GM18519 (cell line): ENCODE measurements around the gene KRTAP7-1.

Experiments
- ATAC-seq: cut with Tn5 transposase; IDR thresholded peaks from one replicate; pipeline ENCODE4 v1.9.1; 2021; ENCODE audit warnings: mild to moderate bottlenecking, moderate library complexity; ENCODE audit not compliant: unreplicated experiment, low FRiP score

KRTAP7-1 gene, protein sequence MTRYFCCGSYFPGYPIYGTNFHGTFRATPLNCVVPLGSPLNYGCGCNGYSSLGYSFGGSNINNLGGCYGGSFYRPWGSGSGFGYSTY

DNA sequence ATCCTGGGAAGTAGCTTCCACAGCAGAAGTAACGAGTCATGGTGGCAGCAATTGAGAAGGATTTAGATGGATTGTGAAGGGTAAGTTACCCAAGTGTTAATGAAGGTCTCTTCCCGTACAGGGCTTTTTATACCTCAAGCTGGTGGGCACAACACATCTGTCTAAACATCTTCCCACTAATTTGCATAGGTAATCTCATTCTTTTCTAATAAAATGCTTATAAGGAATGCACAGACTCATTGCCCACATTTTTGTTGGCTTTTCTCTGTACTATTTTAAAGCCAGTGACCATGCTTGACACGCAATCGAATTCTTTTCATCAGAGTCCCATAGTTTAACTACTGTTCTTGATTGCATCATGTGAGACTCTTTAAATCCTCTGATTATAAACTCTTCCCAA lies at the start of gene KRTAP7-1:
TSS of gene KRTAP7-1 (minus strand) at position 101 of the 400 bp plus-strand sequence. CDS start at position 40, 61 bp downstream.
- ATAC-seq, result no peak

DNA sequence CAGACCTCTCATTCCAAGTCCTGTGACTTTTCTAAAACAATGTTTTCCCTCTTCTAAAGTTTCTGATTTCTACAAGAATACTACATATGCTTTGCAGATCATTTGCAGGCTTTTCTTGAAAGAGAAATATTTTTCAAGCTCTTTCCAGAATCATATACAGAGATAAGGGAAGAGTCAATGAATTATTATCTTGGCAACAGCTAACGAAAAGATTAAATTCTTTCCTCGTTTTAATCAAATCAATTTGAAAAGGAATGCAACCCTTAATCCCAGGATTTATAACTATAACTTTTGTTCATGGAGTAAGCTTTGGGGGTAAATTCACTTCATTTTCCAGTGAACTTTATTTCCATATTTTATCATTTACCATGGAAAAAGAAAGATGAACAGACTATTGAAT lies 45.0 kb upstream of the KRTAP7-1 start:
- no peak for ATAC-seq

DNA sequence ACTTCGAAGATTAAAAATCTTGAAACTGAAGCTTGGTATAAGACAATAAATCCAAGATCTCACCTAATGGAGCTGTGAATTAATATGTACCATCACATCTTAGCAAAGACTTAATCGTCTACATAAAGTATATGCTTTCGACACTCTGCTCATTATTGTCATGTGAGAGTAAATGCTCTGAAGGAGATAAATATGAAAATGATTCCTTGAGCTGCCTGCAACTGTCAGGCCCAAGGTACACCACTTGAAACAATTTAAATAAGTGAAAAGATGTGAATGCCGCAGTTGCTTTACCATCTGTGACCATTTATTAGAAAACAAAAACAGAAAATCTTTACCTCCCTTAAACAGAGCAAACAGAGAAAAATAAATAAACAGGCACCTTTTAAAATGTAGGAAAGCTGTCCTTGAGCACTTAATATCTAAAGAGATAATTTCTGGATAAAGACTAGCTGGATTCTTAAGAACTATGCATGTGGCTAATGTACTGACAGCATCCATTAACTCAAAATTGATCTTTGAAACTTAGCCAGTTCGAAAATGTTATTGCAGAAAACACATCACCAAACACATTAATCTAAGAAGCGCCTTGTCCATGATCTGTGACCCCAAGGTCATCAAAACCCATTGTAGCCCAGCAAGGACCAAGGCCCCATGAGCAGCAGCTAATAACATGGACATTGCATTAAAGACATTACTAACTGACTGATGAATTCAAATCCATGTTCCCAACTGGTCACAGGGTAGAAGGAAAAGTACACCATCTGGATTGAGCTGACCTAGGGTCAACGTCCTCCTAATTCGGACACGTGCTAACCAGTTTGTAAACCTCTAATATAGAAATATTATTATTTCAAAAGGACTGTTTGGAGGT lies 18.3 kb upstream of the KRTAP7-1 start:
- ATAC-seq, result no peak

DNA sequence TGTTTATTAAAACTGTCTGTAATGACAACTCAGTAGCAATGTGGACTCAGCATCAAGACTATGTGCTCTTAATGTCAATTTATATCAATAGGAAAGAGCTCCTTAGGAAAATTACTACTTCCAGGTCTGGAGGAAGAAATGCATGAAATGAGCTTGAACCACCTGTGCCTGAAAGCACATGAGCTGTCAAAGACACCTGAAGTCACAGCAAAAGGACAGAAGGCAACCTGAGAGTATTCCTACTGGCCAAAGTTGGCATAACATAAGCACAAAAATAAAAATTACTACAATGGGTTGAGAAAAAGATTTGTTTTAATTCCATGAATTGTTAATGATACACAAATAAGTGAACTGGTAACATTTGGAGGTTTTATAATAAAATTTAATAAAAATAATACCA lies 13.4 kb upstream of the KRTAP7-1 start:
- no peak for ATAC-seq

DNA sequence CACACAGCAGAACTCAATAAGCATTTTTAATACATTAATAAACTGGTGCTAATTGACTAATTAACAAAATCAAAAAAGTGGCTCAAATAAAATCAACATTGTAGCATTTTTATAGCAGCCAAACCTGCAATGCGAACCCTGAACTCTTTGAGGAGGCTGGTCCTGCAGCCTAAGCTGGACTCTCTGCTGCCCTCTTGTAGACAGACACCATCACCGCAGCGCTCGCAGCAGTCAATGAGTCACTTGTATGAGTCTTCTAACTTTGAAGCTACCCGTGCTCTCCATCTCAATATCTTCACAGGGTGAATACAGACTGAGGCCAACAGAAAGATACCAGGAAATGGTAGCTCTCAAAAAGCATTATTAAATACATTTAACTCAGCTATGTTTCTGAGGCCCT lies 9.7 kb upstream of the KRTAP7-1 start:
- ATAC-seq, result no peak

DNA sequence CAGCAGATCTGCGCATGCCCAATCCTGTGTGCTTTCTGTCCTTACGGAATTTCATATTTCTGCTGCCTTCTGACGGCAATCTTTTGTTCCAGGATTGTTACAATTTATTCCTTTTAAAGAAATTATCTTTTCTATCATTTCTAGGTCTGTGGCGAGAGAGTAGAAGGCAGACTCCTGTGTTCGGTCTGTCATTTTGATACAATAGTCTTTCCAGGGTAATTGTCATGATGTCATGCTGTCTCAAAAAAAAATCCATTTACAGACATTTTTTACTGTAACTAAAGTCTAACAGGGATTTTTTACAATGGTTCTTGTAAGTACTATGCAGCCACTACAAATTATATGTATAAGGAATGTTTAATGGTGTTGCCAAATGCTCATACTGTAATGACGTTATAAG lies 9.0 kb upstream of the KRTAP7-1 start:
- ATAC-seq, result no peak

DNA sequence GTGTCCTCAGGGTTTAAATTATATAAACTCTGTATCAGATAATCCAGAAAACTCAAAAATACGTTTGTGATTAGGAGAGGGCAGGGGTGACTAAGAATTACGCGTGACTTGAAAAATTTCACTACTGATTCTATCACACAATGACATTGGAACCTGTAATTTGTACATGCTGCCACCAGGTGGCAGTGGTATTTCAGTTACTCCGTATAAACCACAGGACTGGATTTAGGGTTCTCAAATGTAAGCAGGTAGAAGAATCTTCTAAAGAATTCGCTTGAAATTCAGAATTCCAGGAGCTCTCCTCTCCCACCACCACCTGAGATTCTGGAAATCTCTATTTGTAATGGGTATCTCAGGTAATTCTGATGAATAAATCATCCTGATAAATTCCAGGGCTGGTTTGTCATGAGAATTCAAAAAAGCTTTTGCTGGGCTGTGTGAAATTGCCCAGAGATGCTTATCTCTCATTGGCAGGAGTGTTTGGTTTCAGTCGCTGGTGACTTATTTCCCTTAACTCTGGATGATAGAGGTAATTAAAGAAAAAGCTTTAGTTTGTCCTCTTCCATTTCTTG lies 1.7 kb upstream of the KRTAP7-1 start:
- no peak for ATAC-seq

DNA sequence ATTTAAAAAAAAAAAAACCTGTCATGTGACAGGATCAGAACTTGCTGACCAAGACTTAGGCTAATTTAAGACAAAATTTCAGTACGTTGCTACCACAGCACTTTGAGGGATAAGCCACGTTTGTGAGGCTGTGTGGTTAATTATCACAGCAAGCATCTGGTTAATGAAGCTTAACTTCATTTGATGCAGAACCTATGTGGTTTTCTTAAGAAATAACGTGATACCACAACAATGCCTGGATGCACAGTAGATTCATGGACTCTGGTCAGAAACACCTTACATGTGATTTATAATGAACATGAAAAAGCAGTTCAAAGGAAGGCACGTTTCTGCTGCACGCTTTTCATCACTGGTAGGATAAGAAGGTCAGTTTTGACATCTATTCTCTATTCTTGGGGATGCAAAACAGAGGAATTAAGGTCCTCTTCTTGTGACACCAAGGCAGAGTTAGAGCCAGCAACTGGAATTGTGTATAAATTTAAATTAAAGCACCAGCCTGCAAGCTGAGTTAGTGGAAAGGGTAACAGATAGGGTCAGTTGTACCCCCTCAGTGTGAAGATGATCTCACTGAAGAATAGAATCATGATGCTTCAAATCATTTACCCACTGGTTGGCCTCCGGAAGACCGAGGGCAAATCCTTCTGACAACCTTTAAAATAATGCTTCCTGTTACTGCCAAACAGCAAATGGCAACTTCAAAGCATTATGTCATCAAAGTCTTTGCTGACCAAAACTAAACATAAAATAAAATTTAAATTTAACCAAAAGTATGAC lies 10.5 kb downstream of the KRTAP7-1 start:
- ATAC-seq, result no peak

DNA sequence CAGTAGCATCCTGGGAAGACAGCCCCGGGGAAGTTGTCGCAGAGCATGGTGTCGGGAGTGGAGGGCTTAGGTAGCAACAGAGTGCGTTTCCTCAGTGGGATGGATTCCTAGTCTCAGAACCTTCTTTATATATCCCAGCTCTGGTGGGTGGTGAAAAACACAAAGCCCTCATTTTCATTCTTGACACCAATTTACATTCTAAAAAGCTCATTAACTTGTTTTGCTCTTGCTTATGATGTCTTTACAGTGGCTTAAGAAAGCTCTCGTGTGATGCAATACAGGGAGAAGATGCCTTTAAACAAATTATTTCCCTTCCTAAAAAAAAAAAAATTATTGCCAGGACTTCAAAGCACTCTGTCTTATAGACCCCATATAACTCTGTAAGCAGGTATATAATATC lies 16.4 kb downstream of the KRTAP7-1 start, which contains the start of gene KRTAP8-1:
TSS of gene KRTAP8-1 (minus strand) at position 101 of the 400 bp plus-strand sequence. CDS start at position 47, 54 bp downstream.
- no peak for ATAC-seq

DNA sequence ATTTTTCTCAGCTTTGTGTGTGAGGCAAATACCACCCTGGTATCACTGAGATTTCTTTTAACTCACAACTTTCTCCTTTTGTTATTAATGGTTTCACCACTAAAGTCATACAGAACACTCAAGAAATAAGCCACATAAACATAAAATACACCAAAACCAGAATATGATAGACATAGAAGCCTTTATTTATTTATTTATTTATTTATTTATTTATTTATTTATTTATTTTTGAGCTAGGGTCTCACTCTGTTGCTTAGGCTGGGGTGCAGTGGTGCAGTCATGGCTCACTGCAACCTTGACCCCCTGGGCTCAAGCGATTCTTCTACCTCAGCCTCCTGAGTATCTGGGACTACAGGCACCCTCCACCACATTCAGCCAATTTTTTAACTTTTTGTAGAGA lies 29.0 kb downstream of the KRTAP7-1 start:
- no peak for ATAC-seq

DNA sequence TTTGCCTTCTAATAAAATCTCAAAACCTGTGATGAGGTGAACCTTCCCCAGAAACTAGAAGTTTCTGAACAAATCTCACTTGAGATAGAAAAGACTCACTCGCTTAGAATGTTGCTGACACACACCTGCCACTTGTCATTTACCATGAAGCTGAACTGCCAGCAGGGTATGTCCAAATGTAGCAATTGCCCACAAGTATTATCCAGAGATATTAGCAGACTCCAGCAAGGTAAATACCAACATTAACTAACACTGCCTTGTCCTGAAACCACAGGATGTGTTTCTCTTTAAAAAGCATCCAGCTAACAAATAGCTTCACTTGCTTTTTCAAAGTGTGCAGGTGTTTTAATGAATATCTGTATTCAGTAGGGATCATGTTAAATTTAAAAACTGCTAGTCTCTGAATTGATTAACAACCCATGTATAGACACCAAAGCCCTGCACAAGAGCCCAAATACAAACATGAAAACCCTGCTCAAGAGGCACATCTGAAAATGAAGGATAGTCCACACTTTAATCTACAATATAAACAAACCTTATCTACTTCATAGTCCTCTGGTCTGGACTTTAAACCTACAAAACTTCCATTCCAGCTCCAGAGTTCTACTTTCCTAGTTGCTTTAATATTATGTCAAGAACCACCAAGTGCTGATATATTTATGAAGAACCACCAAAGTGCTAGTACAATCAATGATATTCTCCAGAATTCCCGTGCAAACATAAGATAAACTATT lies 35.8 kb downstream of the KRTAP7-1 start:
- no peak for ATAC-seq

DNA sequence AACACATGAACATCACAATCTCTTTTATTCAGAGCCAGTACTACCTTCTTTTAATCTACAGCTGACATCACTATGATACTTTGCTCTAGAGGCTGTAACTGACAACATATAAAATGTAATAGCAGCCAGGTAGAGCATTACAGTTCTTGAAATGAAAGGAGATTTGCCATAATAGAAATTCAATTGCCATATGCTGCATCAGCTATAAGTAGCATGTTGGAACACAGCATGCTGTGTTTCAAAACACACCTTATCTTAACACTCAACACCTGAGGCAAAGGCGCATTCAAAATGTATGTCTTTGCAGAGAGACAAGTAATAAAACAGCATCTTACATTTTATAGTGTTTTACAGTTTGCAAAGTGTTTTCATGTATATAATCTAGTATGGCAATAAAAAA lies 50.3 kb downstream of the KRTAP7-1 start:
- ATAC-seq, result no peak
